OCI-LY3 (cell line): ENCODE results near the gene UBASH3A.

Experiments used
- CTCF ChIP-seq: fragments of 200-600, 300-600 bp; sonication (generic); IDR thresholded peaks from 2 replicates; pipeline ENCODE4 v1.5.1; 2014; ENCODE audit warnings: antibody characterized with exemption, low read length, low read depth
- EZH2phosphoT487 ChIP-seq: fragments of 200-600 bp; shearing (Covaris generic); IDR thresholded peaks from 2 replicates; pipeline ENCODE4 v1.6.1; 2018; ENCODE audit warnings: antibody characterized with exemption, mixed run types, low read depth

- TF ChIP-seq CTCF, result no peak
- no peak for TF ChIP-seq EZH2phosphoT487
Measured at GRCh38 chr21:42433946-42434551, 30.3 kb downstream of the UBASH3A start.
